ENCODE data around the gene PIK3CD. TPM values are rescaled to one million over a fixed set of nuclear protein-coding genes. Genes with fewer than 3 reads are reported as not detected.

PIK3CD gene
- total and polyA plus RNA-seq, 2 of the 8 experiments (the other 6 are each of a cell fraction or from before 2014, with no cell fraction given) = 20.6 to 24.1 TPM

DNA sequence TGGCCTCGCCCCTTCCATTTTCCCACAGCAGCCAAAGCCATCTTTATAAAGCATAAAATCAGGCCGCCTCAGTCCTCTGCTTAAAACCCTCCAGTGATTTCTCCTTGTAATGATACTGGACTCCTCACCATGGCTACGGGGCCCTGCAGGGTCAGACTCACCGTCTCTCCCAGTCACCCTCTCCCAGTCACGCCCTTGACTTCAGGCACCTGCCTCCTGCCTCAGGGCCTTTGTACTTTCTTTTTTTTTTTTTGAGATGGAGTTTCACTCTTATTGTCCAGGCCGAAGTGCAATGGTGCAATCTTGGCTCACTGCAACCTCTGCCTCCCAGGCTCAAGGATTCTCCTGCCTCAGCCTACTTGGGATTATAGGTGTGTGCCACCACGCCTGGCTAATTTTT lies 47.8 kb downstream of the PIK3CD start (continued):
- no peak for TF ChIP-seq SP4 (IDR thresholded peaks at IDR 0.05; ENCODE audit: low read length)
- no peak for TF ChIP-seq TCF12 (IDR thresholded peaks at IDR 0.05; ENCODE audit: low read depth, low read length)

All from H1 (cell line).